SIG-M5 (cell line): ENCODE measurements around the gene ZNF584.
A peak's percentile ranks its signal among the peaks of the same experiment; 100 is the strongest.

Source experiments
- DNase-seq: peaks from one replicate; lab custom pipeline; 2025; lab: John Stamatoyannopoulos, UW

ZNF584 gene

DNA sequence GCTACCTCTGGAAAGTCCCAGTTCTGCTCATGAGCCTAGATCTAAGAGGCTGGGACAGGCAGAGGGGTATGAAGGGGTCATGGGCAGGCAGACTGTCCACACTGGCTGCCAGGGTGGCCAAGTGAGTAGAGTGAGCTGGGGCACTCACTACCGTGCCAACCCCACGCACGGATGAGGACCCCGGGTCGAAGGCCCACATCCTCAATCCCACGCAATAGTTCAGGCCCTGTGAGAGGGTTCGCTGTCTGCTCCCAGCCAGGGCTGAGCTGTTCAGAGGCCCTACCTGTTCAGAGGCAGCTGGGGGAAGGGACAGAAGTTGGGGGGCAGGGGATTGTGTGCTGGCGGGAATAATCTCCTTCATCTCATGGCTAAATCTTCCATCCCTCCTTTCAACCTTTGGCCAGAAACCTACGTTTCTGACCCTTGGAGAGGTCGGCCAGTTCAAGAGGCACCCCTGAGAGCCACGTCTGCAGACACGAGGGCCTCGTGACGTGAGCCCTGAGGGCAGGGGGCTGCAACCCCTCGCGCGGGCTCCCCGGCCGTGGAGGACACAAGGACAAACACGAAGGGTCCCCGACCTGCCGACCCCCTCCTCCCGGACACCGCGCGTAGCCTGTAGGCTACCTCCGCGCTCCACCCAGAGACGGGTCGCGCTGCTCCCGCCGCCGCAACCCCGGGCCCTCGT is 22.4 kb upstream of the ZNF584 start:
- DNase-seq: no peak

DNA sequence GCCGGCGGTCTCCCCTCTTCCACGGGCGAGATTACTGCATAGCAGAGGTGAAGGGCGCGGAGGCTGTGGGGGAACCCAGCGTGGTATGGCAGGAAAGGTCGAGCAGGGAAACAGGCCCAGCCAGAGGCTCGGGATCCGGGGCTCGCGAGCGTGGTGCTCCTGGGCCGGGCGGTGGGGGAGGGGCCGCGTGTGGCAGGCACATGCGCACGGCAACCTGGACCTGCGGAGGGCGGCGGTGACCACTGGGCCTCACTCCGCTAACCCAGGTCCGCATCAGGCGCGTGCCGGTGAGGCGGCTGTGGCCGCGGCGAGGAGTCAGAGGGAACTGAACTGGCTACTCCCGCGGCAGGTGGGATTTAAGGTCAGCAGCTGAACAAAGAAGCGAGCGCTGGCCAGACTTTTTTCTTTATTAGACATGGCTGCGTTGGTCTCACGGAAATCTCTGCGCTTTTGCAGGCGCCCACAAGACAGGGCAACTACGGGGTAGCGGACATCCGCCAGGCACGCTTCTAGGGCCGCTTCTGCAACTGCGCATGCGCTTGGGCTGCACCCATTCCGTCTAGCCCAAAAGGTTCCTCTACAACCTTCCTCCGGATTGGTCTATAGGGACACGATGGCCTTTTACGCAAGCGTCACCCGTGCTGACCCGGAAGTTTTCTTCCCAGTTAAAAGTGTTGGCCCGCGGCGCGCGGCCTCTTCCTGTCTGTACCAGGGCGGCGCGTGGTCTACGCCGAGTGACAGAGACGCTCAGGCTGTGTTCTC is 21.7 kb upstream of the ZNF584 start, which contains the start of gene RPS5:
Gene RPS5 (plus strand): TSS at position 694 of the 762 bp plus-strand sequence. CDS start 869 bp downstream, outside the sequence.
- DNase-seq: peak; percentile 76

DNA sequence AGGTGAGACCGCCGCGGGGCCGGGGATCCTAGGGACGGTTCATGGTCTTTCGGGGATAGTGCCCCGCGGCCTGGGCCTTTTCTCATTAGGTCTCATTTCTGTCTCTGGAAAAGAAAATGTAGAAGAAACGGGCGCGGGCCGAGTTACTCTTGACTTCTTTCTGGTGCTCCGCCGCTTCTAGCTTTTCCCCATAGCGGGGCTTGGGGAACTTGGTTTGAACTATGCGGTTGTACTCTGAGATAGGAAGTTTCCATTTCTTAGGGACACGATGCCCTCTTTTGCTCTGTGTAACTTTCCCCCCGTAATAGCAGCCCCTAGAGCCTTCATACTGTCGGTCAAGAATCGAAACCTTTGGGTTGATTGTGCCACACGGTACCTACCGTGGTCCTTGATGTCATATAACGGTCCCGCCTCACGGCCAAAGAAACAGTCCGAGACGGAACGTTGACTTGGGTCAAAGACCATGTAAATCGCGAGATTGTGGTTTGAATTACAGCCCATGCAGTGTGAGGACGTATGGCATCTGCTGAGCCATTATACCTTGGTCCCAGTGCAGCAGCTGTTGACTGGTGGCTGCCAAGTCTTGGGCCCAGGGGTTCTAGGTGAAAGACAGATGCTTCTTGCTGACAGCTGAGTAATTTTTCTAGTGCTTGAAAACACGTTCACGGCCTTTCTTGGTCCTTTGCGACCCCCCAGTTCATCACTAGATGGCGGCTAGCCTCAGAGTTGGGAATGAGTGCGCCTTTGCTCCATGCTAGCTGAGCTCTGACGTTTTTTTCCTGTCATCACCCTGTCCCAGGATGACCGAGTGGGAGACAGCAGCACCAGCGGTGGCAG is 20.9 kb upstream of the ZNF584 start:
- no peak for DNase-seq

DNA sequence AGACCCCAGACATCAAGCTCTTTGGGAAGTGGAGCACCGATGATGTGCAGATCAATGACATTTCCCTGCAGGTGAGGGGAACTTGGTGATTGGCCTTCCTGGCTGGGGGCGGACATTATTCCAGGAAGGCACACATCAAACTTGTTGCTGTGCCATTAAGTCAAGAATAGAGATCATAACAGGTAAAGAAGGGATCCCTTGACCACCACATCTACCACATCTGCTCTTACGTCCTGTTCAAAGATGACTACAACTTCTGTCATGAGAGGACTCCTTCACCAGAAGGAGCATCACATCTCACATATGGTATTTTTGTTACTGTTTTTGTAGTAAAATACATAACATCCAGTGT is 20.3 kb upstream of the ZNF584 start:
- no peak for DNase-seq

DNA sequence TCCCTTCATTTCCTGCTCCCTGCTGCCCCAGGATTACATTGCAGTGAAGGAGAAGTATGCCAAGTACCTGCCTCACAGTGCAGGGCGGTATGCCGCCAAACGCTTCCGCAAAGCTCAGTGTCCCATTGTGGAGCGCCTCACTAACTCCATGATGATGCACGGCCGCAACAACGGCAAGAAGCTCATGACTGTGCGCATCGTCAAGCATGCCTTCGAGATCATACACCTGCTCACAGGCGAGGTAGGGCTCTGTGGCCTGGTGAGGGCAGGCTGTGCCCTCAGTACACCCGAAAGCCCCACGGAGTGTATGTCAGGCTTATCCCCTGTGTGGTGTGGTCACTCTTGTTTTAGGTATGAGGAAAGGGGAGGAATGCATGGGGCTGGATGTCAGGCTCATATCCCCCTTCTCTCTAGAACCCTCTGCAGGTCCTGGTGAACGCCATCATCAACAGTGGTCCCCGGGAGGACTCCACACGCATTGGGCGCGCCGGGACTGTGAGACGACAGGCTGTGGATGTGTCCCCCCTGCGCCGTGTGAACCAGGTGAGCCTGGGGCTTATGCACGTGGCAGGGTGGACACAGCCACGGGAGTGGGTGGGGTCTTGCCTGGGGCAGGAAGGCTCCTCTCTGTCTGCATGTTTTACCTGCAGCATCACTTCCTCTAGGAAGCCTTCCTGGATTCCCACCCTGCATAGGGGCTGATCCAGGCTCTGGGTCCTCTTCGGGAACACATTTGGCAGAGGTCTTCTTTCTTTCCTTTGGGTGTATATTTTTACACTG is 15.3 kb upstream of the ZNF584 start:
- no peak for DNase-seq

DNA sequence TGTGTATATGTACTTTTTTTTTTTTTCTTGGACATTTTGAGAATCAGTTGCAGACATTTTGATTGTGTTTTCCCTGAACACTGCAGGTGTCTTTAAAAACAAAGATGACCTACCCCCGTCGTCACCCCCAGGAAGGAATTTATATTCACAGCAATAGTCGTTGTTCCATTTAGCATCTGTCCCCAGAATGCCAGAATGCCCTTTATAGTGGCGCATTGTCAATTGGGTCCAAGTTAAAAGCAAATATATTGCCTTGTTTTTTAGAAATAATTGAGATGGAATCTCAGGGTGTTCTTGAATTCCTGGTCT is 14.8 kb upstream of the ZNF584 start:
- no peak for DNase-seq

DNA sequence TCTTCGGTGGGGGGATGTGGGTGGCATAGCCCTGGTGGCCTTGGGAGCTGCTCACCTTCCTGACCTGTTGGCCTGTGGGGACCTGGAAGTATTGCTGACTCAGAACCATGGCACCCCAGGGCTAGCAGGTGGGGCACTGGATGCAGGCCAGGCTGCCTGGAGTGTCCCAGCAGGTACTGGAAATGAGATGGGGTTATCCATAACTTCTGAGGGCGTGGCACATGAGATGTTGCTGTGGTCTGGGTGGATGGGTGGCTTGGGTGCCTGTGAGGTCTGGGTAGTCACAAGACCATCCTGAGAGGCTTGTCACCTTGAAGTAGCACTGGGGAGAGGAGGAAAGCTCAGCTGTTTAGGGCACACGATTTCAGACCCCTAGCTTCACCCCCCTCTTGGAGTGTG is 13.6 kb upstream of the ZNF584 start:
- DNase-seq: no peak

DNA sequence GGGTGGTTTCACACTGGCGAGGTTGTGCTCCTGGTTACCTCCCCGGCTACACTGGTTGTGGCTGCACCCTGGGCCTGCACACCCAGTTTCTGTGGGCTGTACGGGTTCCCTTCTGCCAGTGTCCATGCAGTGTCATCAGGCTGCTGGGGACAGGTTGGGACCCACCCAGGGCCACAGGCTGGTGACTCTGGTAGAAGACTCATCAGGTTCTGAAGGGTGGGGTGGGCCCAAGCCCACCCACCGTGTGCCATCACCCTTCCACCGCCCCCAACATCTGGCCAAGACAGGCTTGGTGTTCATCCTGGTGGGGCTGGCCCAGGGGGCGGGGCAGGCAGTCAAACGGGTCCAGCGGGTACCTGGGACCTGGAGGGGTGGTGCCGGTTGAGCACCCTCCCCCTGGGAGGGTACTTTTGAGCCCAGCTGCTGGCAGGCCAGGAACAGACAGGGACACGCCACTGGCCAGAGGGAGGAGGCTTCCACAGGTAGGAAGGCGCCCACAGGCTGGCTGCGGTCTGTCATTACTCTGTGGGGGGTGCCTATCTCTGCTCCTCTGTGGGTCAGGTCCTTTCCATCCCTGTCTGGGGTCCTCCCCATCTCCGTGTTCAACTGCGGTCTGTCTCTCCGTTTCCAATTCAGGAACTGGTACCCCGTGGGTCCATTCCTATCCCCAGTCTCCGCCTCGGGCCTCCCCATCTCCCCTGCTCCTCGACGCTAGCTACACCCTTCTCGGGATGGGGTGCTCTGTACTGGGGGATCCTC is 13.1 kb upstream of the ZNF584 start, which contains the start of gene RNF225:
Gene RNF225 (plus strand): TSS at position 437 of the 759 bp plus-strand sequence. CDS start 434 bp downstream, outside the sequence.
- no peak for DNase-seq

DNA sequence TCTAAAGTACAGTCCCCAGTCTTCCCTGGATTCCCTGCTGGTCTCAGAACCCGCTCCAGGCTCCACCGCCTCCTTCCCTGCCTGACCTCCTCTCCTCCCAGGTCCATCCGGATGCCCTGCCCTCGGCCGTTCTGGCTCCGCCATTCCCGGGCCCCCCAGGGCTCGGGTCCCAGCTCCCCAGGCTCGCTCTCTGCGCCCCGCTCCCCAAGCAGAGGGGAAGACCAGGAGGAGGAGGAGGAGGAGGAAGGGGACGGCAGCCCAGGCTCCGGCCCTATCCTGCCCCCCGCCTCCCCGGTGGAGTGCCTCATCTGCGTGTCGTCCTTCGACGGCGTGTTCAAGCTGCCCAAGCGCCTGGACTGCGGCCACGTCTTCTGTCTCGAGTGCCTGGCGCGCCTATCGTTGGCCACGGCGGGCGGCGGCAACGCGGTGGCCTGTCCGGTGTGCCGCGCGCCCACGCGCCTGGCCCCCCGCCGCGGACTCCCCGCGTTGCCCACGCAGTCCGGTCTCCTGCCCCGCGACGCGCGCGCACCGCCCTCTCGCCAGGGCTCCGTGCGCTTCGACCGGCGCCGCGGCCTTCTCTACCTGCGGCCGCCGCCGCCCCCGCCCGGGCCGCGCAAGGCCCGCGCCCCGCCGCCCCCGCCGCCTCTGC is 12.3 kb upstream of the ZNF584 start:
- DNase-seq: no peak

DNA sequence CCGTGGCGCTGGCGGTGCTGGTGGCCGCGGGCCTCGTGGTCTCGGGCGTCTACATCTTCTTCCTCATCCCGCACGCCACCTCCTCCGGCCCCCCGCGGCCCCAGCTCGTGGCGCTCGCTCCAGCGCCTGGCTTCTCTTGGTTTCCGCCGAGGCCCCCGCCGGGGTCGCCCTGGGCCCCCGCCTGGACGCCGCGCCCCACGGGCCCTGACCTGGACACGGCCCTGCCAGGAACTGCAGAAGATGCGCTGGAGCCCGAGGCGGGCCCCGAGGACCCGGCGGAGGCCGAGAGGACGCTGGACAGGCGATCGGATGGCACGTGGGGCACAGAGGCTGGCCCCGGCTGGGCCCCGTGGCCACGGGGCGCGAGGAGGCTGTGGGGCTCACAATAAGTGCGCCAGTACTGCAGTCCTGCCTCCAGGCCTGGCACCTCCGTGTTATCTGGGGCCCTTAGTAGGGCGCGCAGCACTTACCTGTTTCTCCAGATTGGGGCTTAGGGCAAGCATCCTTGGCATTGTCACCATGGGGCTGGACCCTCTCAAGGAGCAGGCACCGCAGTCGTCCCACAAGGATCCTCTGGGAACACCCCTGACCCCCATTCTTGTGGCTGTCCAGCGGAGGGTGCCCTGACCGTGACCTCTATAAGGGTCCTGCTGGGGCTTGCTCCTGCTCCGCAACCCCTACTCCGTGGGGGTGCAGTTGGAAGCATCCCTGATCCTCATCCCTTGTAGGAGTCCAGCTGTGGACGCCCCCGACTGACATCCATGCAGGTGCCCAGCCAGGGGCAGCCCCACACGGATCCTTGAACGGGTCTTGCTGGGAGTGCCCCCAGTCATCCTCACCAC is 11.5 kb upstream of the ZNF584 start:
- no peak for DNase-seq

DNA sequence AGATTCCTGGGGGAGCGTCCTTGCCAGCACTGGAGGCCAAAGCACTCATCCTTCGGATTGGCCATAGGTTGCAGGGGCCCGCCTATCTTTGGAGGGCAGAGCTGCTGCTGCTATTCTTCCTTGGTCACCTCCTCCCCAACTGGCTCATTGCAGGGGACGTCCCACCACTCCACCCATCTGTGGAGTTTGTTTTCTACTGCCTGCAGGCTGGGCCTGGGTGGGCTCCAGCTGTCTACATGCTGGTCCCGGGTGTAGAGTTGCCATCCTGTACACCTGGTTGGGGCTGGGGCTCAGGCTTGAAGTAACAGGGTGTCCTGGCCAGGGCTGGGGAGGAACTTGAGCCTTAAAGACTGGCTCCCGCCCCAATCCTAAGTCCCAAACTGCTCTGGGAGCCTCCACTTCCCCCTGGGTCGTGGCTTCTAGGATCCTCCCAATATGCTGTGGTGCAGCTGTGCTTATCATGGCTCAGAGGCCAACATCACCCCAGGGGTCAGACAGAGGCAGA is 10.9 kb upstream of the ZNF584 start:
- DNase-seq: no peak

DNA sequence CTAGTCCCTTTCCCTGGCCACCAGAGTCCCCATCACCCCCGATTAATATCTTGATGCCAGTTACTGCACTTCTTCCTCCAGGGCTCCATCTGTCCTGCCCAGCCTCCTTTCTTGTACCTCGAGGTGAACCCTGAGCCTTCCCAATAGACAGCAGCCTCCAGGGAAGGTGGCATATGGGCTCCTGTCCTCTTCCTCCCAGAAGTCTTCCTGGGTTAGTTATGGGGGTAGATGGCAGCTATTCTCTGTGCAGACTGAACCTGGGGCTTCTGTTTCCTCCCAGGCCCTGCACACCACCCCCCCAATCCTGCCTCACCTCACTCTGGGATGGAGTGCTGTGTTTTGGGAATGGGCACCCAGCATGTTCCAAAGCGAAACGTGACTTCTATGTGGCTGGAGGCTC is 10.4 kb upstream of the ZNF584 start:
- DNase-seq: no peak

DNA sequence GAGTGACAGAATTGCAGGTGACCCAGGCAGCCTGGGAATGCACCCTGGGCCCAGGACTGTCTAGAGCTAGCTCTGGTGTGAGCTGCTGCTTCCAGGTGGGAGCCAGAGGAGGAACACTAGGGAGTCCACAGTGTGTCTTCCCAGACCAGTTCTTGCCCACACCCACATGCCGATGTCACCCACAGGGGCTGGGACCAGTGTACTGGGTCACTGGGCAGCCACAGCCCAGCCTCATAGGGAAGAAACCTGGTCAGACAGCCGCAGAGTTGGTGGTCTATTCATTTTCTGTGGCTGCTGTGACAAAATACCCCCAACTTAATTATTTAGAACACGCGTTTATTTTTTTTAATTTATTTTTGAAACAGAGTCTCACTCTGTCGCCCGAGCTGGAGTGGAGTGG is 9.9 kb upstream of the ZNF584 start:
- no peak for DNase-seq

DNA sequence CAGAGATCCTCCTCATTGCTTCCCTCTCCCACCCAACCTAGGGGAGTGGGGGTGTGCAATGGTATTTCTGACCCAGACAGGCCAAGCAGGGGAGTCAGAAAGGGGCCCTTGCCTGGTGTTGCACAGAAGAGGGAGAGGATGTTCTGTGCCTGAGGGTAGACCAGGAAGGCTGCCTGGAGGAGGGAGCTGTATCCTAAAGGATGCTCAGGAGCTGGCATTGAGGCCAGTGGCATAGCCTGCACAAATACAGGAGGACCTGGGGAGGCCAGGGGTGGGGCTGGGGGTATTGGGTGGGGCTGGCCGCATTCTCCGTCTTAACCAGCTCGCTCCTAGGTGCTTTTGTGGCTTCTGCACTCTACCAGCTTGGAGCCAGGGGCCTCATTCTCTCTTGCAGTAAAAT is 8.5 kb upstream of the ZNF584 start:
- DNase-seq: no peak

DNA sequence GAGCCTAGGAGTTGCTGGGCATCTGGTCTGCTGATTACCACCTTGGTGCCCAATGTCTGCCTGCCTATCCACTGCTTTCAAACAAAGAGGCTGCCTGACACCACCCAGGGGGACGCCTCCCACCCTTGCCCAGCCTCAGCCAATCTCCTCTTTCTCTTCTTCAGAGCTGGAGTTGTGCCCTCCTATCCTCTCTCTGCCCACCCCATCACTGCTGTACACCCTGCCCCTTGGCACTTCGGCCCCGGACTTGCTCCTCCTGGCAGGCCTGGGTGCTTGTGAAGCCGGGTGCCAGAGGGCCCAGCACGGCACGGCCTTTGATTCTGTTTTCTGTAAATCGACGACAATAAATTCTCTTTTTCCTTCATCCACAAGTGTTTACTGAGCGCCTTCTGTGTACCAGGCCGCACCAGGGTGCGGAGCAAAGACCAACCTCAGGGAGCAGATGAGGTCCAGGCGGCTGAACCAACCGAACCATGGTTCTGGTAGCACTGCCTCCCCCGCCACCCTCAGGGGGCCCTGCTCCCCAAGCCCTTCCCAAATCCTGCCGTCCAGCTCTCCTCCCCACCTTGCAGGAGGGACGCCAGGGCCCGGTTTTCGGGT is 8.0 kb upstream of the ZNF584 start:
- DNase-seq: no peak

DNA sequence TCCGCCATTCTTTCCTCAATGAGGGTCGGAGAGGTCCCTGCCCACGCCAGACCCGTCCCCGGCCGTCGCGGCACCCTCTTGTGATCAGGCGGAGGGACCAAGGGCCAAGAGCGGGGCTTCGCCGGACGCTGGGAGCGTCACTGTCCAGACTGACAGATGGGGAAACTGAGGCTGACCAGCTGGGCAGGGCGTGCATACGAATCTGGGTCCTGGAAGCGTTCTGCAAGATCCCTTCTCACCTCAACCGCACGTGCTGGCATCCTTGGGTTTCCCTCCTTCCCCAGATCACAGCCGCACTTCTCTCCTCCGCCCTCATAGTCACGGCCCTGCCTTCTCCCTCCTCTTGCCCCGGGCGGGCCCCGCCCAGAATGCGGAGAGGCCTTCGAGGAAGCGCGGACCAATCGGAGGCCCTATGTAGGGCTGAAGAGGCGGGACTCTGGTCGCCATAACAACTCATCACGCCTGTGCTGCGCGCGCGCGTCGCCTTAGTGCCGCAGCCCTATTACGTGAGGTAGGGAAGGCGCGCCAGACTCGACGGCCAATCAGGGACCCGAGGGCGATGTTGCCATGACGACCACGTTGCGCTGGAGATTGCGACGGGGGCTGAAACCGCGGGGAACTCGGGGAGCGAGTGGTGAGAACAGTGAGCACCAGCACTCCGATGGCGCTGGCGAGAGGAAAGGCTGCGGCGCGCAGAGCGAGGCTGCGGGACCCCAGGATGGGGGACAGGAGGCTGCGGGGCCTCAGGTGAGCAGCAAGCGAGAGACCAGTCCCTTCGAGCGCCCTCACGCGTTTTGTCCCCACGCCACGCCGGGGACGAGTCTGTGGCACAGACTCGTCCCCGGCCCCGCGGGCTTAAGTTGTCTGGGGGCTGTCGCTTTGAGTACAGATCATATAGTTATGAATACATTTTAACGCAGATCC is 7.3 kb upstream of the ZNF584 start:
- peak; percentile 92 for DNase-seq

DNA sequence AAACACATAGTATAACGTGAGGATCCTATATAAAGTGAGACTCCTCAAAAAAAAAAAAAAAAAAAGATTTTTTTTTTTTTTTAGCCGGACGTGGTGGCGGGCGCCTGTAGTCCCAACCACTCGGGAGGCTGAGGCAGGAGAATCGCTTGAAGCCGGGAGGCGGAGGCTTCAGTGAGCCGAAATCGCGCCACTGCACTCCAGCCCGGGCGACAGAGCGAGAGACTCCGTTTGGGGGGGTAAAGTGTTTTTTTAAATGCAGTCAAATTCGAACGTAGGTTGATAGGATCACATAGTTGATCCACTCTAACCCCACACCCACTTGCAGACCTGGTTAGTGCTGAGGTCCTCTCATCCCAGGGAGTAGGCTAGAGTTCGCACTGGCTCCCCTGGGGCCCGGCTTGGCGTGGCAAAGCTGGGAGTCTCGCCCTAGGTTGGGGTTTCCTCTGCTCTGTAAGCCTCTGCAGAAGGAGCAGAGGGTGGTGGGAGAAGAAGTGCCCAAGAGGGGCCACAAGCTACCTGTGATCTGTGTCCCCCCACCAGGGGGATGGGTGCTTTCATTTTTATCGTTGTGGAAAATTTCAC is 6.5 kb upstream of the ZNF584 start:
- DNase-seq: no peak
